GM18526 (cell line): ENCODE measurements around the gene AK1.

Source experiments
- POLR2A ChIP-seq: IDR thresholded peaks from 3 replicates; pipeline ENCODE4 v1.6.1; 2011; ENCODE audit not compliant: insufficient read length; ENCODE audit errors: extremely low read depth

Gene AK1

GRCh38 chr9:127868278-127868902, 9.1 kb downstream of the AK1 start:
- TF ChIP-seq POLR2A = no peak

GRCh38 chr9:127867356-127868277, 9.9 kb downstream of the AK1 start:
- TF ChIP-seq POLR2A = no peak

GRCh38 chr9:127866535-127866934, 10.9 kb downstream of the AK1 start:
- TF ChIP-seq POLR2A = no peak

GRCh38 chr9:127865645-127866464, 11.6 kb downstream of the AK1 start:
- TF ChIP-seq POLR2A = no peak

- no peak for TF ChIP-seq POLR2A
These were observed 14.3 kb downstream of the AK1 start for GRCh38 chr9:127863191-127863621.

- no peak for TF ChIP-seq POLR2A
These were observed 15.1 kb downstream of the AK1 start for GRCh38 chr9:127862075-127863011.

GRCh38 chr9:127860779-127861178, 16.7 kb downstream of the AK1 start:
- TF ChIP-seq POLR2A = no peak

GRCh38 chr9:127860260-127860659, 17.2 kb downstream of the AK1 start:
- TF ChIP-seq POLR2A = no peak

- no peak for TF ChIP-seq POLR2A
These were observed 19.4 kb downstream of the AK1 start for GRCh38 chr9:127858041-127858512.

- no peak for TF ChIP-seq POLR2A
These were observed 20.2 kb downstream of the AK1 start for GRCh38 chr9:127857278-127857677.

- TF ChIP-seq POLR2A = no peak
These were observed 20.8 kb downstream of the AK1 start for GRCh38 chr9:127856729-127857116.

- TF ChIP-seq POLR2A = no peak
These were observed 21.3 kb downstream of the AK1 start for GRCh38 chr9:127856094-127856728.

GRCh38 chr9:127855522-127855921, 22.0 kb downstream of the AK1 start:
- TF ChIP-seq POLR2A = no peak

- no peak for TF ChIP-seq POLR2A
These were observed 22.5 kb downstream of the AK1 start for GRCh38 chr9:127854960-127855359.
